WTC11 (cell line): ENCODE data around the gene CNIH3.

ENCODE experiments used
- ATF1 ChIP-seq: sonication (generic); formaldehyde crosslinking; IDR thresholded peaks from 2 replicates; pipeline ENCODE4 v1.8.1; 2023; ENCODE audit warnings: mild to moderate bottlenecking, moderate library complexity, missing genetic modification reagents
- CTCF ChIP-seq: fragments of 200-600 bp; IDR thresholded peaks from 2 replicates; pipeline ENCODE4 v1.8.0; 2022; ENCODE audit warnings: antibody characterized with exemption
- SMAD3 ChIP-seq: sonication (generic); formaldehyde crosslinking; IDR thresholded peaks from 2 replicates; pipeline ENCODE4 v1.8.0; 2022; ENCODE audit warnings: missing genetic modification reagents, mild to moderate bottlenecking, borderline replicate concordance
- STAT6 ChIP-seq: sonication (generic); formaldehyde crosslinking; conservative IDR thresholded peaks from 2 replicates; pipeline ENCODE4 v1.8.1; 2023; ENCODE audit warnings: mild to moderate bottlenecking, low read depth, missing genetic modification reagents, moderate library complexity
- ZNF121 ChIP-seq: sonication (generic); formaldehyde crosslinking; IDR thresholded peaks from 2 replicates; pipeline ENCODE4 v1.8.0; 2023; ENCODE audit warnings: missing genetic modification reagents
- ZNF138 ChIP-seq: sonication (generic); formaldehyde crosslinking; conservative IDR thresholded peaks from 2 replicates; pipeline ENCODE4 v1.8.1; 2022; ENCODE audit warnings: mild to moderate bottlenecking, moderate library complexity, missing genetic modification reagents
- ZNF263 ChIP-seq: sonication (generic); formaldehyde crosslinking; IDR thresholded peaks from 2 replicates; pipeline ENCODE4 v1.8.1; 2022; ENCODE audit warnings: low read depth, mild to moderate bottlenecking, moderate library complexity, missing genetic modification reagents
- ZNF416 ChIP-seq: fragments of 250-450 bp; sonication (Bioruptor Pico); IDR thresholded peaks from 2 replicates; pipeline ENCODE4 v1.9.0; 2021; ENCODE audit warnings: mild to moderate bottlenecking, inconsistent platforms
- TF ChIP-seq, protein P1 (sequence below): sonication (generic); formaldehyde crosslinking; IDR thresholded peaks from 2 replicates; pipeline ENCODE4 v1.8.1; 2023; ENCODE audit warnings: mild to moderate bottlenecking, moderate library complexity, missing genetic modification reagents

- TF ChIP-seq CTCF (no peak), ZNF263 (CRISPR knock-in tag) (no peak), ATF1 (CRISPR knock-in tag) (no peak), STAT6 (CRISPR knock-in tag) (no peak), ZNF138 (CRISPR knock-in tag) (no peak), SMAD3 (CRISPR knock-in tag) (no peak), ZNF121 (CRISPR knock-in tag) (no peak), ZNF416 (CRISPR knock-in tag) (no peak)
- TF ChIP-seq, protein P1, sequence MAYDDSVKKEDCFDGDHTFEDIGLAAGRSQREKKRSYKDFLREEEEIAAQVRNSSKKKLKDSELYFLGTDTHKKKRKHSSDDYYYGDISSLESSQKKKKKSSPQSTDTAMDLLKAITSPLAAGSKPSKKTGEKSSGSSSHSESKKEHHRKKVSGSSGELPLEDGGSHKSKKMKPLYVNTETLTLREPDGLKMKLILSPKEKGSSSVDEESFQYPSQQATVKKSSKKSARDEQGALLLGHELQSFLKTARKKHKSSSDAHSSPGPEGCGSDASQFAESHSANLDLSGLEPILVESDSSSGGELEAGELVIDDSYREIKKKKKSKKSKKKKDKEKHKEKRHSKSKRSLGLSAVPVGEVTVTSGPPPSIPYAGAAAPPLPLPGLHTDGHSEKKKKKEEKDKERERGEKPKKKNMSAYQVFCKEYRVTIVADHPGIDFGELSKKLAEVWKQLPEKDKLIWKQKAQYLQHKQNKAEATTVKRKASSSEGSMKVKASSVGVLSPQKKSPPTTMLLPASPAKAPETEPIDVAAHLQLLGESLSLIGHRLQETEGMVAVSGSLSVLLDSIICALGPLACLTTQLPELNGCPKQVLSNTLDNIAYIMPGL (CRISPR knock-in tag): no peak
These were observed 165.7 kb downstream of the CNIH3 start for GRCh38 chr1:224781800-224782199.
